ENCODE measurements around the gene RHOD. TPM values are rescaled to one million over a fixed set of nuclear protein-coding genes. Genes with fewer than 3 reads are reported as not detected.

RHOD gene
- total and polyA plus RNA-seq, 7 donors: 11.2 to 24.2 (median 14.6) TPM

DNA sequence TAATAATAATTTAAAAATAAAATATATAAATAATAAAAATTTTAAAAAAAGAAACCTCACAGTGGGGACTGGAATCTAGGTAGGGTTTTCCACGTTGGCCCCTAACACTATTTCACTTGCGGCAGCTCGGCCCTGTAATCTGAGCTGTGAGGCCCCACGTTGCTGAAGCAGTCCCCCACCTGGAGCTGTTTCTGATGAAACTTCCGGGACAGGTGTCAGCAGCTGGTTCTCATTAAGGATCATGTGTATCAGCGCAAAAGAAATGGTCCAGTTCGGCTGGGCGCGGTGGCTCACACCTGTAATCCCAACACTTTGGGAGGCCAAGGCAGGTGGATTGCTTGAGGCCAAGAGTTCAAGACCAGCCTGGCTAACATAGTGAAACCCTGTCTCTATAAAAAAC is 17.3 kb downstream of the RHOD start:
- Histone ChIP-seq H3K27ac (no peak overlapping the region), H3K36me3 (no peaks in the 10 kb centered on the region), H3K4me3 (no peak overlapping the region), H3K4me1 (peaks cover 0 to 10% (median 2%) of the 10 kb centered on the region in 4 donors), H3K9me3 (no peaks in the 10 kb centered on the region), H3K27me3 (peaks cover 0 to 7% (median 0%) of the 10 kb centered on the region in 3 donors)
- no peak for DNase-seq
- WGBS, 2 donors: 84 to 91% methylated on average over 9 of the region's 9 CpGs
- intact Hi-C loops (cut with DNase I): no loop called here
- TF ChIP-seq CTCF (IDR thresholded peaks at IDR 0.05) (no peak), EP300 (IDR thresholded peaks at IDR 0.05) (no peak), POLR2AphosphoS5 (IDR thresholded peaks at IDR 0.05) (no peak), POLR2A (IDR thresholded peaks at IDR 0.05) (no peak)

- Histone ChIP-seq H3K9me3 (no peaks in the 10 kb centered on the region), H3K4me3 (no peak overlapping the region), H3K27ac (no peak overlapping the region), H3K4me1 (peaks cover 0 to 8% (median 2%) of the 10 kb centered on the region in 4 donors), H3K36me3 (no peaks in the 10 kb centered on the region), H3K27me3 (peaks cover 0 to 7% (median 0%) of the 10 kb centered on the region in 3 donors)
- intact Hi-C loops (cut with DNase I): no loop called here
- TF ChIP-seq POLR2A (IDR thresholded peaks at IDR 0.05): no peak
- TF ChIP-seq POLR2AphosphoS5 (IDR thresholded peaks at IDR 0.05): no peak
- TF ChIP-seq CTCF (IDR thresholded peaks at IDR 0.05): no peak
- no peak for TF ChIP-seq EP300 (IDR thresholded peaks at IDR 0.05)
- WGBS, 2 donors: 77 to 83% methylated on average over 6 of the region's 6 CpGs
- DNase-seq: no peak
Observed at GRCh38 chr11:67076202-67076601, 19.6 kb downstream of the RHOD start.

- intact Hi-C loops (cut with DNase I): no loop called here
- no peak overlapping the region for H3K4me3 ChIP-seq
- DNase-seq: no peak
Observed at GRCh38 chr11:67079065-67079705, 22.5 kb downstream of the RHOD start.

DNA sequence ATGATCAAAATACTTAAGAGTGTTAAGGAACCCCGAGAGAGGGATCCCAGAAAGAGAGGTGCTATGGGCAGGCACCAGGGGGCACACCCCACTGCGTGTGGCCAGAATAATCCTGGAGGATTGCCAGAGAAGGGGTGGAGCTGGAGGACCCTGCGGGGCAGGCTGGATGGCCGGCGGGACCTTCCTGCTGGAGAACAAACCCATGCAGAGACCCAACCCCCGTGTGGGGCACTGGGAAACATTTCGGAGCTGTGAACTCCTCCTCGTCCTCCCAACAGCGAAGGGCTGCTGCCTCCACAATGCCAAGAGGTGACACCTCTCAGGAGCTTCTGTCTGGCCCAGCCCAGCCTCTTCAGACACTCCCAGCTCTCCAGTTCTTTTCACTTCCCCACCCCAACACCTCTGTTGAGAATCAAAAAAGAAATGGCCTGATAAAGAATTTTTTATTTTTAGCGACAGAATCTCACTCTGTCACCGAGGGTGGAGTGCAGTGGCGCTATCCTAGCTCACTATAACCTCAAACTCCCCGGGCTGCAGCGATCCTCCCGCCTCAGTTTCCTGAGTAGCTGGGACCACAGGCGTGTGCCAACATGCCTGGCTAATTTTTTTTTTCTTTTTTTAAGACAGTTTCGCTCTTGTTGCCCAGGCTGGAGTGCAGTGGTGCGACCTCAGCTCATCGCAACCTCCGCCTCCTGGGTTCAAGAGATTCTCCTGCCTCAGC is 25.6 kb downstream of the RHOD start:
- WGBS, 2 donors: 40 to 45% methylated on average over 20 of the region's 20 CpGs
- no peak overlapping the region for H3K4me3 ChIP-seq
- H3K36me3 ChIP-seq: no peaks in the 10 kb centered on the region
- TF ChIP-seq POLR2A (IDR thresholded peaks at IDR 0.05) (no peak), POLR2AphosphoS5 (IDR thresholded peaks at IDR 0.05) (no peak), CTCF (IDR thresholded peaks at IDR 0.05) (no peak), EP300 (IDR thresholded peaks at IDR 0.05) (no peak)
- H3K27ac ChIP-seq: no peak overlapping the region
- peaks cover 0 to 7% (median 0%) of the 10 kb centered on the region in 3 donors for H3K27me3 ChIP-seq
- H3K9me3 ChIP-seq: no peaks in the 10 kb centered on the region
- no peak for DNase-seq
- peaks cover 0 to 11% (median 9%) of the 10 kb centered on the region in 4 donors for H3K4me1 ChIP-seq
- intact Hi-C loops (cut with DNase I): loop anchor here (5.0 kb wide), 1 partner anchor 235 kb away; no protein-coding TSS in a partner anchor

More at GRCh38 chr11:67079065-67079705, 22.5 kb downstream of the RHOD start:
- WGBS, 2 donors: 88 to 93% methylated on average over 6 of the region's 6 CpGs
- Histone ChIP-seq H3K27me3 (peaks cover 0 to 7% (median 0%) of the 10 kb centered on the region in 3 donors), H3K36me3 (no peaks in the 10 kb centered on the region), H3K4me1 (peaks cover 0 to 11% (median 9%) of the 10 kb centered on the region in 4 donors), H3K9me3 (no peaks in the 10 kb centered on the region), H3K27ac (no peak overlapping the region)
- no peak for TF ChIP-seq EP300 (IDR thresholded peaks at IDR 0.05)
- TF ChIP-seq POLR2AphosphoS5 (IDR thresholded peaks at IDR 0.05): no peak
- TF ChIP-seq POLR2A (IDR thresholded peaks at IDR 0.05): no peak
- no peak for TF ChIP-seq CTCF (IDR thresholded peaks at IDR 0.05)

All from sigmoid colon (tissue), 7 donors.